HEK293 (cell line): ENCODE results near the gene NID1.
A peak's percentile ranks its signal among the peaks of the same experiment; 100 is the strongest.
"Not testable (repeated sequence)": the region's sequence is repeated elsewhere in the genome, so short reads cannot be mapped to it uniquely, and the experiment has no call there.

ENCODE experiments used
- CTCF ChIA-PET: fragments of 350-600 bp; formaldehyde crosslinking; extraction: SDS; loops from one replicate; lab custom pipeline; 2021; ENCODE audit warnings: antibody characterized with exemption; lab: Yijun Ruan, JAX
- POLR2A ChIA-PET: fragments of 300-600 bp; formaldehyde crosslinking; extraction: SDS; loops from one replicate; lab custom pipeline; 2020; ENCODE audit warnings: antibody characterized with exemption, inconsistent platforms; lab: Yijun Ruan, JAX
- H3K27ac ChIP-seq: fragments of 200-500 bp; sonication (Bioruptor generic); 2 replicates; pipeline ENCODE4 v1.5.1; 2014; ENCODE audit warnings: low read depth, low read length, control low read depth, inconsistent platforms; ENCODE audit errors: extremely low read depth
- H3K36me3 ChIP-seq, 2 experiments: fragments of 200-500 bp in 1 of 2; sonication (Bioruptor generic) in 1 of 2; 1 replicate in 1 of 2; 2 replicates in 1 of 2; pipeline ENCODE4 v1.5.1; 2014 to 2017; ENCODE audit warnings: inconsistent platforms in 2 of 2, low read length in 2 of 2; ENCODE audit not compliant: control insufficient read depth in 2 of 2, insufficient read depth in 1 of 2
- H3K4me1 ChIP-seq: fragments of 200-500 bp; sonication (Bioruptor generic); 2 replicates; pipeline ENCODE4 v1.5.1; 2014; ENCODE audit warnings: mild to moderate bottlenecking, low read length, inconsistent platforms; ENCODE audit not compliant: control insufficient read depth, insufficient read depth
- H3K4me3 ChIP-seq: 2 replicates; pipeline ENCODE4 v1.5.1; 2011; ENCODE audit warnings: low read depth, mild to moderate bottlenecking, control low read depth, low read length, moderate library complexity
- H3K9me3 ChIP-seq: fragments of 200-500 bp; sonication (Bioruptor generic); 2 replicates; pipeline ENCODE4 v1.5.1; 2014; ENCODE audit warnings: low read depth, low read length, inconsistent platforms; ENCODE audit not compliant: control insufficient read depth, insufficient read depth
- GLIS1 ChIP-seq: fragments of 450-650 bp; formaldehyde crosslinking; IDR thresholded peaks from 2 replicates; pipeline ENCODE4 v1.5.1; 2016; ENCODE audit warnings: missing biosample characterization, missing genetic modification characterization
- HOXD13 ChIP-seq: sonication (generic); formaldehyde crosslinking; IDR thresholded peaks from 2 replicates; pipeline ENCODE4 v1.8.0; 2022; ENCODE audit warnings: missing genetic modification reagents, borderline replicate concordance
- KLF1 ChIP-seq: fragments of 450-650 bp; formaldehyde crosslinking; IDR thresholded peaks from 2 replicates; pipeline ENCODE4 v1.5.1; 2016; ENCODE audit warnings: missing biosample characterization, missing genetic modification characterization
- PRDM1 ChIP-seq: fragments of 450-650 bp; formaldehyde crosslinking; IDR thresholded peaks from 2 replicates; pipeline ENCODE4; 2016; ENCODE audit warnings: missing biosample characterization, missing genetic modification characterization
- REPIN1 ChIP-seq: fragments of 450-650 bp; formaldehyde crosslinking; IDR thresholded peaks from 2 replicates; pipeline ENCODE4 v1.5.1; 2017; ENCODE audit warnings: missing biosample characterization, missing genetic modification characterization, low read depth
- SP7 ChIP-seq: fragments of 450-650 bp; formaldehyde crosslinking; IDR thresholded peaks from 2 replicates; pipeline ENCODE4 v1.5.1; 2016; ENCODE audit warnings: missing biosample characterization, missing genetic modification characterization
- ZNF121 ChIP-seq: fragments of 450-650 bp; formaldehyde crosslinking; IDR thresholded peaks from 2 replicates; pipeline ENCODE4 v1.5.1; 2016; ENCODE audit warnings: missing biosample characterization, missing genetic modification characterization
- ZNF174 ChIP-seq: fragments of 450-650 bp; formaldehyde crosslinking; IDR thresholded peaks from 2 replicates; pipeline ENCODE4 v1.5.0; 2017; ENCODE audit warnings: missing biosample characterization, mild to moderate bottlenecking, missing genetic modification characterization
- ZNF302 ChIP-seq: fragments of 450-650 bp; formaldehyde crosslinking; IDR thresholded peaks from 2 replicates; pipeline ENCODE4 v1.5.1; 2016; ENCODE audit warnings: missing biosample characterization, missing genetic modification characterization, low read depth
- ZNF335 ChIP-seq: fragments of 450-650 bp; formaldehyde crosslinking; conservative IDR thresholded peaks from 2 replicates; pipeline ENCODE4 v1.5.1; 2016; ENCODE audit warnings: missing biosample characterization, missing genetic modification characterization
- ZNF433 ChIP-seq: fragments of 450-650 bp; formaldehyde crosslinking; IDR thresholded peaks from 2 replicates; pipeline ENCODE4 v1.5.1; 2016; ENCODE audit warnings: missing biosample characterization, missing genetic modification characterization, low read depth
- ZNF664 ChIP-seq: fragments of 450-650 bp; formaldehyde crosslinking; IDR thresholded peaks from 2 replicates; pipeline ENCODE4 v1.5.1; 2016; ENCODE audit warnings: missing biosample characterization, missing genetic modification characterization
- ZNF777 ChIP-seq: fragments of 450-650 bp; formaldehyde crosslinking; IDR thresholded peaks from 2 replicates; pipeline ENCODE4 v1.5.1; 2017; ENCODE audit warnings: missing biosample characterization, missing genetic modification characterization, borderline replicate concordance
- TF ChIP-seq, protein P1 (sequence below): fragments of 450-650 bp; formaldehyde crosslinking; IDR thresholded peaks from 2 replicates; pipeline ENCODE4 v1.5.1; 2016; ENCODE audit warnings: missing biosample characterization, missing genetic modification characterization
- TF ChIP-seq, protein P2 (sequence below): fragments of 450-650 bp; formaldehyde crosslinking; IDR thresholded peaks from 2 replicates; pipeline ENCODE4 v1.5.1; 2016; ENCODE audit warnings: missing biosample characterization, missing genetic modification characterization
- TF ChIP-seq, protein P3 (sequence below): fragments of 450-650 bp; formaldehyde crosslinking; IDR thresholded peaks from 2 replicates; pipeline ENCODE4 v1.5.1; 2016; ENCODE audit warnings: missing biosample characterization, missing genetic modification characterization
- TF ChIP-seq, protein P4 (sequence below): fragments of 450-650 bp; formaldehyde crosslinking; IDR thresholded peaks from 2 replicates; pipeline ENCODE4 v1.5.1; 2016; ENCODE audit warnings: missing biosample characterization, missing genetic modification characterization
- TF ChIP-seq, protein P5 (sequence below): fragments of 450-650 bp; formaldehyde crosslinking; IDR thresholded peaks from 2 replicates; pipeline ENCODE4 v1.5.1; 2016; ENCODE audit warnings: missing biosample characterization, missing genetic modification characterization
- TF ChIP-seq, protein P6 (sequence below): sonication (generic); formaldehyde crosslinking; IDR thresholded peaks from 2 replicates; pipeline ENCODE4 v1.8.1; 2022; ENCODE audit warnings: mild to moderate bottlenecking, moderate library complexity, missing genetic modification reagents

Gene NID1

DNA sequence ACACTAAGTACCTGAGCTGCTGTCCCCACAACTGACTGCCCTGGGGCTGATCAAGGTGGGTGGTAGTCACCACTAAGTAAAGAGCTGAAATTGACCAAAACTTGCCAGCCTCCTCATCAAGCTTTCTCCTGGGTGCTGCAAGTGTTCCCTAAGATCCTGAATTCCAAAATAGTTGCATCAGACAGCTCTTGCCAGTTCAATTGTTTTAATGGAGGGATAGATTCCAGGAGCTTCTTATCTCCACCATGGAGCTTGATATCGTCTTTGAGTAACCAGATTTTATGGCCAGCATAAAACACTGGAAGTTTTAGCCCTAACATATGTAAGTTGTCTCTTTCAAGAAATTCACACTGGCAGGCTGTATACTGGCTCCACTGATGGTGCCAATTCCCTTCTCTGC is 90.3 kb downstream of the NID1 start:
- Histone ChIP-seq H3K9me3 (no peaks in the 10 kb centered on the region), H3K36me3 (peaks cover 13 to 34% of the 10 kb centered on the region in 2 experiments; a peak in 2 of 3 replicates), H3K27ac (no peak overlapping the region), H3K4me3 (no peak overlapping the region), H3K4me1 (no peaks in the 10 kb centered on the region; the same call in 1 of the 2 replicates)
- TF ChIP-seq, protein P1, sequence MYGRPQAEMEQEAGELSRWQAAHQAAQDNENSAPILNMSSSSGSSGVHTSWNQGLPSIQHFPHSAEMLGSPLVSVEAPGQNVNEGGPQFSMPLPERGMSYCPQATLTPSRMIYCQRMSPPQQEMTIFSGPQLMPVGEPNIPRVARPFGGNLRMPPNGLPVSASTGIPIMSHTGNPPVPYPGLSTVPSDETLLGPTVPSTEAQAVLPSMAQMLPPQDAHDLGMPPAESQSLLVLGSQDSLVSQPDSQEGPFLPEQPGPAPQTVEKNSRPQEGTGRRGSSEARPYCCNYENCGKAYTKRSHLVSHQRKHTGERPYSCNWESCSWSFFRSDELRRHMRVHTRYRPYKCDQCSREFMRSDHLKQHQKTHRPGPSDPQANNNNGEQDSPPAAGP (tag by site-specific recombination): no peak
- TF ChIP-seq, protein P2, sequence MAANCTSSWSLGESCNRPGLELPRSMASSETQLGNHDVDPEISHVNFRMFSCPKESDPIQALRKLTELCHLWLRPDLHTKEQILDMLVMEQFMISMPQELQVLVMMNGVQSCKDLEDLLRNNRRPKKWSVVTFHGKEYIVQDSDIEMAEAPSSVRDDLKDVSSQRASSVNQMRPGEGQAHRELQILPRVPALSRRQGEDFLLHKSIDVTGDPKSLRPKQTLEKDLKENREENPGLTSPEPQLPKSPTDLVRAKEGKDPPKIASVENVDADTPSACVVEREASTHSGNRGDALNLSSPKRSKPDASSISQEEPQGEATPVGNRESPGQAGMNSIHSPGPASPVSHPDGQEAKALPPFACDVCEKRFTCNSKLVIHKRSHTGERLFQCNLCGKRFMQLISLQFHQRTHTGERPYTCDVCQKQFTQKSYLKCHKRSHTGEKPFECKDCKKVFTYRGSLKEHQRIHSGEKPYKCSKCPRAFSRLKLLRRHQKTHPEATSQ (tag by site-specific recombination): no peak
- TF ChIP-seq, protein P3, sequence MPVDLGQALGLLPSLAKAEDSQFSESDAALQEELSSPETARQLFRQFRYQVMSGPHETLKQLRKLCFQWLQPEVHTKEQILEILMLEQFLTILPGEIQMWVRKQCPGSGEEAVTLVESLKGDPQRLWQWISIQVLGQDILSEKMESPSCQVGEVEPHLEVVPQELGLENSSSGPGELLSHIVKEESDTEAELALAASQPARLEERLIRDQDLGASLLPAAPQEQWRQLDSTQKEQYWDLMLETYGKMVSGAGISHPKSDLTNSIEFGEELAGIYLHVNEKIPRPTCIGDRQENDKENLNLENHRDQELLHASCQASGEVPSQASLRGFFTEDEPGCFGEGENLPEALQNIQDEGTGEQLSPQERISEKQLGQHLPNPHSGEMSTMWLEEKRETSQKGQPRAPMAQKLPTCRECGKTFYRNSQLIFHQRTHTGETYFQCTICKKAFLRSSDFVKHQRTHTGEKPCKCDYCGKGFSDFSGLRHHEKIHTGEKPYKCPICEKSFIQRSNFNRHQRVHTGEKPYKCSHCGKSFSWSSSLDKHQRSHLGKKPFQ: no peak
- no peak for TF ChIP-seq REPIN1 (tag by site-specific recombination)
- no peak for TF ChIP-seq SP7 (tag by site-specific recombination)
- no peak for TF ChIP-seq ZNF433 (tag by site-specific recombination)
- TF ChIP-seq ZNF302 (tag by site-specific recombination): no peak
- no peak for TF ChIP-seq ZNF174 (tag by site-specific recombination)
- no peak for TF ChIP-seq KLF1 (tag by site-specific recombination)
- TF ChIP-seq, protein P4, sequence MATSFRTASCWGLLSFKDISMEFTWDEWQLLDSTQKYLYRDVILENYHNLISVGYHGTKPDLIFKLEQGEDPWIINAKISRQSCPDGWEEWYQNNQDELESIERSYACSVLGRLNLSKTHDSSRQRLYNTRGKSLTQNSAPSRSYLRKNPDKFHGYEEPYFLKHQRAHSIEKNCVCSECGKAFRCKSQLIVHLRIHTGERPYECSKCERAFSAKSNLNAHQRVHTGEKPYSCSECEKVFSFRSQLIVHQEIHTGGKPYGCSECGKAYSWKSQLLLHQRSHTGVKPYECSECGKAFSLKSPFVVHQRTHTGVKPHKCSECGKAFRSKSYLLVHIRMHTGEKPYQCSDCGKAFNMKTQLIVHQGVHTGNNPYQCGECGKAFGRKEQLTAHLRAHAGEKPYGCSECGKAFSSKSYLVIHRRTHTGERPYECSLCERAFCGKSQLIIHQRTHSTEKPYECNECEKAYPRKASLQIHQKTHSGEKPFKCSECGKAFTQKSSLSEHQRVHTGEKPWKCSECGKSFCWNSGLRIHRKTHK (tag by site-specific recombination): no peak
- TF ChIP-seq PRDM1: no peak
- ChIA-PET CTCF (interaction anchor here (0.6 to 2.1 kb wide), 11 partner anchors 31 to 1279 kb away, joined by 3 to 9 read pairs (median 4); no protein-coding TSS in a partner anchor), POLR2A (interaction anchor here (0.5 to 0.7 kb wide), 2 partner anchors 50 to 74 kb away, joined by 3 to 5 read pairs; no protein-coding TSS in a partner anchor)

DNA sequence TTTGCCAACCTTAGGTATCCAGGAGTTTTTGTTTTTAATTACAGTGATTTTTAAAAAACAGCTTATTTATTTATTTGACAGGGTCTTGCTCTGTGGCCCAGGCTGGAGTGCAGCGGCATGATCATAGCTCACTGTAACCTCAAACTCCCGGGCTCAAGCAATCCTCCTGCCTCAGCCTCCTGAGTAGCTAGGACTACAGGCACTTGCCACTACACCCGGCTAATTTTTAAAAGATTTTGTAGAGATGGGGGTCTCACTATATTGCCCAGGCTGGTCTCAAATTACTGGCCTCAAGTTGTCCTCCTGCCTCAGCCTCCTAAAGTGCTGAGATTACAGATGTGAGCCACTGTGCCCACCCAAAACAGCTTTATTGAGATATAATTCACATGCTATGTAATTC is 92.2 kb downstream of the NID1 start:
- peaks cover 13 to 15% of the 10 kb centered on the region in 2 experiments; a peak in 2 of 3 replicates for H3K36me3 ChIP-seq
- H3K9me3 ChIP-seq, H3K4me1 ChIP-seq, H3K4me3 ChIP-seq, H3K27ac ChIP-seq: not testable (repeated sequence)
- ChIA-PET CTCF (interaction anchor here (0.6 to 4.6 kb wide), 52 partner anchors 11 to 1858 kb away, joined by 3 to 83 read pairs (median 7); partner anchors contain the start of genes B3GALNT2 and LYST), POLR2A (interaction anchor here (0.9 to 2.0 kb wide), 4 partner anchors 55 to 467 kb away, joined by 3 to 14 read pairs (median 3); partner anchors contain the start of gene LYST)
- TF ChIP-seq ZNF335 (tag by site-specific recombination) (peak; percentile 2; the same call in 1 of the 2 replicates), ZNF121 (tag by site-specific recombination) (peak; percentile 99)

DNA sequence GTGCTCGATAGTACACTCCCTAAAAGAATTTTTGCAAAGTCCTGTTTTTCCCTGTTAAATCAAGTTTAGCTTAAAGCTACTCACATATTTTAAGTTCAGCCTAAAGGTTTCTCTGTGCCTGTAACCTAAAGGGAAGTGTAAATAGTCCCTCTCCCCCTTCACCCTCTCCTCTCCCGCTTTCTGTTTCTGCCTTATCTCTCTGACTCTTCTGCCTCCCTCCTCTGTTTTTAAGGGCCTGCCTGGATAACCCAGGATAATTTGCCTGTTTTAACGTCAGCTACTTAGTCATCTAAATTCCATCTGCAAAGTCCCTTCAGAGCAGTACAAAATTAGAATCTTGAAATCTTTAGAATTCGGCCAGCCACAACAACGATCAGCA is 92.6 kb downstream of the NID1 start:
- Histone ChIP-seq H3K27ac (no peak overlapping the region), H3K4me1 (no peaks in the 10 kb centered on the region; the same call in 1 of the 2 replicates), H3K36me3 (peaks cover 9 to 11% of the 10 kb centered on the region in 2 experiments; a peak in 2 of 3 replicates), H3K4me3 (no peak overlapping the region), H3K9me3 (no peaks in the 10 kb centered on the region)
- POLR2A ChIA-PET: interaction anchor here (0.8 to 2.0 kb wide), 6 partner anchors 55 to 645 kb away, joined by 3 to 14 read pairs (median 3); partner anchors contain the start of genes ARID4B, B3GALNT2 and LYST
- CTCF ChIA-PET: interaction anchor here (0.5 to 4.6 kb wide), 99 partner anchors 8 to 1857 kb away, joined by 3 to 83 read pairs (median 5); partner anchors contain the start of genes B3GALNT2 and LYST
- TF ChIP-seq HOXD13 (CRISPR knock-in tag) (no peak), PRDM1 (peak; percentile 74; the same call in 1 of the 2 replicates), ZNF777 (tag by site-specific recombination) (no peak), GLIS1 (no peak), ZNF335 (tag by site-specific recombination) (peak; percentile 83), ZNF664 (tag by site-specific recombination) (peak; percentile 70; the same call in 1 of the 2 replicates)
- TF ChIP-seq, protein P5, sequence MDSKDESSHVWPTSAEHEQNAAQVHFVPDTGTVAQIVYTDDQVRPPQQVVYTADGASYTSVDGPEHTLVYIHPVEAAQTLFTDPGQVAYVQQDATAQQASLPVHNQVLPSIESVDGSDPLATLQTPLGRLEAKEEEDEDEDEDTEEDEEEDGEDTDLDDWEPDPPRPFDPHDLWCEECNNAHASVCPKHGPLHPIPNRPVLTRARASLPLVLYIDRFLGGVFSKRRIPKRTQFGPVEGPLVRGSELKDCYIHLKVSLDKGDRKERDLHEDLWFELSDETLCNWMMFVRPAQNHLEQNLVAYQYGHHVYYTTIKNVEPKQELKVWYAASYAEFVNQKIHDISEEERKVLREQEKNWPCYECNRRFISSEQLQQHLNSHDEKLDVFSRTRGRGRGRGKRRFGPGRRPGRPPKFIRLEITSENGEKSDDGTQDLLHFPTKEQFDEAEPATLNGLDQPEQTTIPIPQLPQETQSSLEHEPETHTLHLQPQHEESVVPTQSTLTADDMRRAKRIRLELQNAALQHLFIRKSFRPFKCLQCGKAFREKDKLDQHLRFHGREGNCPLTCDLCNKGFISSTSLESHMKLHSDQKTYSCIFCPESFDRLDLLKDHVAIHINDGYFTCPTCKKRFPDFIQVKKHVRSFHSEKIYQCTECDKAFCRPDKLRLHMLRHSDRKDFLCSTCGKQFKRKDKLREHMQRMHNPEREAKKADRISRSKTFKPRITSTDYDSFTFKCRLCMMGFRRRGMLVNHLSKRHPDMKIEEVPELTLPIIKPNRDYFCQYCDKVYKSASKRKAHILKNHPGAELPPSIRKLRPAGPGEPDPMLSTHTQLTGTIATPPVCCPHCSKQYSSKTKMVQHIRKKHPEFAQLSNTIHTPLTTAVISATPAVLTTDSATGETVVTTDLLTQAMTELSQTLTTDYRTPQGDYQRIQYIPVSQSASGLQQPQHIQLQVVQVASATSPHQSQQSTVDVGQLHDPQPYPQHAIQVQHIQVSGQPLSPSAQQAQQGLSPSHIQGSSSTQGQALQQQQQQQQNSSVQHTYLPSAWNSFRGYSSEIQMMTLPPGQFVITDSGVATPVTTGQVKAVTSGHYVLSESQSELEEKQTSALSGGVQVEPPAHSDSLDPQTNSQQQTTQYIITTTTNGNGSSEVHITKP (tag by site-specific recombination): no peak
- TF ChIP-seq, protein P6, sequence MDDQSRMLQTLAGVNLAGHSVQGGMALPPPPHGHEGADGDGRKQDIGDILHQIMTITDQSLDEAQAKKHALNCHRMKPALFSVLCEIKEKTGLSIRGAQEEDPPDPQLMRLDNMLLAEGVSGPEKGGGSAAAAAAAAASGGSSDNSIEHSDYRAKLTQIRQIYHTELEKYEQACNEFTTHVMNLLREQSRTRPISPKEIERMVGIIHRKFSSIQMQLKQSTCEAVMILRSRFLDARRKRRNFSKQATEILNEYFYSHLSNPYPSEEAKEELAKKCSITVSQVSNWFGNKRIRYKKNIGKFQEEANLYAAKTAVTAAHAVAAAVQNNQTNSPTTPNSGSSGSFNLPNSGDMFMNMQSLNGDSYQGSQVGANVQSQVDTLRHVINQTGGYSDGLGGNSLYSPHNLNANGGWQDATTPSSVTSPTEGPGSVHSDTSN (CRISPR knock-in tag): no peak
